Activated T-helper 17 cell treated with anti-CD3 and anti-CD28 coated beads, Interleukin-2, amount 50 U/mL, for 72 hours (primary cell): ENCODE measurements around the gene MAFG. TPM values are rescaled to one million over a fixed set of nuclear protein-coding genes. Genes with fewer than 3 reads are reported as not detected.

Experiments
- ATAC-seq: fragments of 150-1000 bp; cut with Tn5 transposase; replicated peaks from 2 replicates; pipeline ENCODE4 v1.10.0; 2021; ENCODE audit warnings: mild to moderate bottlenecking, moderate library complexity
- H3K27ac Mint-ChIP-seq: one replicate; pipeline ENCODE4 v1.8.0; 2022; ENCODE audit warnings: mixed read lengths
- H3K27me3 Mint-ChIP-seq: one replicate; pipeline ENCODE4 v1.8.0; 2022; ENCODE audit warnings: mixed read lengths
- H3K36me3 Mint-ChIP-seq: one replicate; pipeline ENCODE4 v1.8.0; 2022; ENCODE audit warnings: low read depth, mild to moderate bottlenecking, mixed read lengths
- H3K4me1 Mint-ChIP-seq: one replicate; pipeline ENCODE4 v1.8.0; 2022; ENCODE audit warnings: mixed read lengths
- H3K4me3 Mint-ChIP-seq: one replicate; pipeline ENCODE4 v1.8.0; 2022; ENCODE audit warnings: mild to moderate bottlenecking, mixed read lengths
- H3K9me3 Mint-ChIP-seq: one replicate; pipeline ENCODE4 v1.8.0; 2022; ENCODE audit warnings: mixed read lengths
- total RNA-seq, 2 donors: library from RNA; stranded (reverse); gene quantifications; one replicate each; pipeline ENCODE4 v1.2.3, GENCODE V29; 2022

MAFG gene
- total RNA-seq, 2 donors from 2014 or later = 28.9 to 32.6 TPM

DNA sequence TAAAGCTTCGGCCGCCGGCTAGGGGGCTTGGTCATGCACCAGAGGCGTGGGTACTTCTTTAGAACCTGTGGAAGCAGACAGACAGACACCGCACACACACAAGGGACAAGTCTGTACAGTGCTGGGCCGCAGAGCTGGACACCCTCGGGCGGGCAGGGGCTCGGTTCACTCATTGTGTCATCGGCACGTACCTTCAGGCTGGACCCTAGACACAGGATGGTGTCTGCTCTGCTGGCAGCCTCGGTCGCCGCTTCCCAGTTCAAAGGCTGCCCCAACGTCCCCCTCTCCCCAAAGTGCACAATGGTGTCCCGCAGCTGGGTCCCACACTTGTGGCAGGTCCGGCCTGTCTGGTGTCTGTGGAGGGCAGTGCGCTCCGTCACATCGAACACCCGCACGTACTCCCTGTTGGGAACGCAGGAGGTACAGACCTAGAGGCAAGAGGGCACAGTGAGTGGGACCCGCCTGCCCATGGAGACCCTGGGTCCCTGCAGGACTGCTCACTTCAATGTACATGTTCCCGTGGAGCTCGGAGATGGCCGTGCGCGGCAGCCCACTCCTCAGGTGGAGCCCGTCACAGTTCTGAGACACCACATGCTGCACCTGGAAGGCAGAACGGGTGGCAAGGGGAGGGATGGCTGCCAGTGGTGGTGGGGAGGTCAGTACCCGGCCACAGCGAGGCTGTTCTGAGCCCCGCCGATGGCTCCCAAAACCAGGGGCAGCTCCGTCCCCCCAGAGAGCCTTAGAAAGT, 13.3 kb downstream of the MAFG start:
- no peak overlapping the region for H3K4me3 Mint-ChIP-seq

DNA sequence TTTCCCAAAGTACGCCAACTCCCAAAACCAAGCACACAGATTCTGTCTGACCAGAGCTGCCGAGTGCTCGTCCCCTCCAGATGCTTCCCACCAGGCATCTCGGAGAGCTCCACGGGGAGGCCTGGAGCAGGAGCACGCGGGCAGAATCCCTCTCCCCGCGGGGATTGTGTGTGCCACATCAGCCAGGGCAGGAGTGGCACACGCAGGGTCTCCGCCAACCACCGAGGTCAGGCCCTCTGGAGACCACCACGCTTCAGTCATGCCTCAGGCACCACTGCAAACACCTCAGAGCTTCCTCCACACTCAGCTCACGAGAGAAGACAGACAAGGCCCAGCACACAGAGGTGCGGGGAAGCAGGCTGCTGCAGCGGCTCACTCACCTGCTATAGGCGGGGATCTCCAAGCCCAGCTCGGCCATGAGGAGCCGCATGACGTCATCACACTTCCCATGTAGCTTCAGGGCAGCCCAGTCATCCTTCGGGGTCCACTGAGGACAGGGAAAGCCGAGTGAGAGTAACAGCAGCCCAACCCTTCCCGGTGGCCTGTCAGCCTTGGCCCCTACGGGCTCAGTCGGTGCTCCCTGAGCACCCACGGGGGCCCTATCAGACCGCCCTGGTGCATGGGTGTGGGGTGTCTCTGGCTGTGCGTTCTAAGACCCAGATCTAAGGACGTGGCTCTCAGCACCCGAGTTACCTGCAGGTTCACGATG, 14.0 kb downstream of the MAFG start:
- Mint-ChIP-seq H3K36me3 (peaks cover 65% of the 10 kb centered on the region), H3K4me3 (no peak overlapping the region), H3K9me3 (no peaks in the 10 kb centered on the region), H3K27me3 (no peaks in the 10 kb centered on the region), H3K27ac (no peak overlapping the region), H3K4me1 (peaks cover 7% of the 10 kb centered on the region)
- ATAC-seq = no peak

More for the DNA sequence above, 13.3 kb downstream of the MAFG start:
- no peaks in the 10 kb centered on the region for H3K27me3 Mint-ChIP-seq
- no peak for ATAC-seq
- no peak overlapping the region for H3K27ac Mint-ChIP-seq
- peaks cover 7% of the 10 kb centered on the region for H3K4me1 Mint-ChIP-seq
- no peaks in the 10 kb centered on the region for H3K9me3 Mint-ChIP-seq
- H3K36me3 Mint-ChIP-seq = peaks cover 72% of the 10 kb centered on the region

DNA sequence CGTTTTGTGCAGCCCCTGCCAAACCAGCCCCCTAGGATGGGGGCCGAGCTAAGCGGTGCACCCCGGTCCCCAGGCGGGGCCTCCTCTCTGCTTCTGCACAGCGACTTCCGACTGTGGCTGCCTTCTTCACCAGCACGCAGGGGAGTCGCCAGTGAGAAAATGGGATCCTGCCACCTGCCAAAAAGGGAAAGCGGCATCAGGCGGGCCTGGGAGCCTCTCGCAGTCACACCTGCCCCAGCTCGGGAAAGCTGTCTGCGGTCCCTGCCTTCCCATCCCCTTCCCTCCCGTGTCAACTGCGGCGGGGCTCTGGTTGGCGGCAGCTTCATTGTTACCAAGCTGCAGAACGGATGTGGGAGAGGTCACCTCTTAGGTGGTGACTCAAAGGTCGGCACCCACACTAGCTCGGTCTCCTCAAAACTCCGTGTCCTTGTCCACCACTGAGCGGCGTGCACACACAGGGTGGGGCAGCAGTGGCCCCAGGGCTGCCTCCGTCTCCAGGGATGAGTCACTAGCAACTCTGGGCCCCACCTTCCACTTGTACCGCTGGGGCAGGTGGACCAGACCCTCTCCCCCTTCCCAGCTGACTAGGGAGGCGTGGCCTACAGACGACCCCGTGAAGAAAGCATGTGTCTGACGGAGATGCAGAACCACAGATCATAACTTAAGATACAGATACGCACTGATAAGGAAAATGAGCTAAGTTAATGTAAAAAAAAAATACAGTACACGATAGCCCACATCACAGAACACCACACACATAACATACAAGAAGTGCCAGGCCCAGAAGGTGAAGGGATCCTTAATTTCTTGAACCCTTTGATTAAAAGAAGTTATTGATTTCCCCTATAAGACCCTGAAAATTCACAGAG, 14.9 kb downstream of the MAFG start:
- H3K27ac Mint-ChIP-seq = no peak overlapping the region
- peaks cover 56% of the 10 kb centered on the region for H3K36me3 Mint-ChIP-seq
- no peak for ATAC-seq

DNA sequence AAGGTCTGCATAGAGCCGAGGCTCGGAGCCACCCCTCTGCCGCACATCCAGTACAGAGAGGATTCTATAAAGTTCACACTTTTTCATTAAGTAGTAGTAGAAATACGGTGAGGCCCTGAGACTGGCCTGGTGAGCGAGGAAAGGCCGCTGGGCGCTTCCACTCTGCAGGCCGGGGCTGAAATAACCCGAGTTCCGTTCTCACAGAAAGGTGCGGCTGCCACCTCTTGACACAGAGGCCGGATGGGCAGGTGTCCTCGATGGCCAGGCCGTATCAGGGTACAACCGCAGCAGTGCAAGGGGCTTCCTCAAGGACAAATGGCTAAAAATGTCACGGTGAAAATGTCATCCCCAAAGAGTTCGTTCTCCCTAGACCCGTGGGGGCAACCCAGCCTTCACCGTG, 15.6 kb downstream of the MAFG start:
- Mint-ChIP-seq H3K4me3 (peak overlapping the region; percentile 52), H3K27me3 (no peaks in the 10 kb centered on the region), H3K9me3 (no peaks in the 10 kb centered on the region), H3K27ac (no peak overlapping the region), H3K36me3 (peaks cover 51% of the 10 kb centered on the region), H3K4me1 (peaks cover 3% of the 10 kb centered on the region)
- no peak for ATAC-seq

More for the DNA sequence above, 14.9 kb downstream of the MAFG start:
- no peaks in the 10 kb centered on the region for H3K27me3 Mint-ChIP-seq
- no peaks in the 10 kb centered on the region for H3K9me3 Mint-ChIP-seq
- H3K4me3 Mint-ChIP-seq = peak overlapping the region; percentile 52
- H3K4me1 Mint-ChIP-seq = peaks cover 7% of the 10 kb centered on the region

DNA sequence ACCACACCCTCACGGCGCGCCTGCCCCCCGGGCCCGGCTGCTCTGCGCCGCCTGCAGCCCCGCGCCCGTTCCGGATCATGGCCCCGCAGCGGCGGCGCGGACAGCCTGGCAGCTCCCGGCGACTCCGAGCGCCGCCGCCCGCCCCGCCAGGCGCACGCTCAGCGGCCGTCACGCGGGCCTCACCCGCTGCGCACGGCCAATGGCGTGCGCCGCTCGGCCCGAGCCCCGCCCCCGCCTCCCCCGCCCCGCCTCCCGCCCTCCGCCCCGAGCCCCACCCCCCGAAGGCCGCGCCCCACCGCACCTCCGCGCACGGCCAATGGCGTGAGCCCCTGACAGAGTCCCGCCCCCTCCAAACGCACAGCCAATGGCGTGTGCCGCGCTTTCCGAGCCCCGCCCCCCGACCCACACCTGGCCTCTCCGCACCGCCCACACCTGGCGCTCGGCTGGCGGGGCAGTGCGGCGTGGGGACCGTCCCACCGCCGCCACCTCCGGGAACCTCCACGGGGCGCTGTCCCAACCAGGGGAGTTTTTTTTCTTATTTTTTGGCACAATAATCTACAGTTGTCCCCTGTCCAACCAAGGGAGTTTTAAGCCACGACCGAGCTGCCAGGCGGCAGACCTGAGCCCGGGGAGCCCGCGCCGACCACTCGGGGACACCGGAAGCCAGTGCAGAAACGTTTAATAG, 16.1 kb downstream of the MAFG start, which contains the start of gene PCYT2:
PCYT2 (minus strand) TSS at position 123 of the 685 bp plus-strand sequence; CDS start at position 79, 44 bp downstream.
- Mint-ChIP-seq H3K4me1 (no peaks in the 10 kb centered on the region), H3K27me3 (no peaks in the 10 kb centered on the region), H3K27ac (no peak within 1 kb of the TSS), H3K36me3 (peaks cover 46% of the 10 kb centered on the region), H3K4me3 (peak within 1 kb of the TSS; percentile 67), H3K9me3 (no peaks in the 10 kb centered on the region)
- peak; percentile 96 for ATAC-seq

DNA sequence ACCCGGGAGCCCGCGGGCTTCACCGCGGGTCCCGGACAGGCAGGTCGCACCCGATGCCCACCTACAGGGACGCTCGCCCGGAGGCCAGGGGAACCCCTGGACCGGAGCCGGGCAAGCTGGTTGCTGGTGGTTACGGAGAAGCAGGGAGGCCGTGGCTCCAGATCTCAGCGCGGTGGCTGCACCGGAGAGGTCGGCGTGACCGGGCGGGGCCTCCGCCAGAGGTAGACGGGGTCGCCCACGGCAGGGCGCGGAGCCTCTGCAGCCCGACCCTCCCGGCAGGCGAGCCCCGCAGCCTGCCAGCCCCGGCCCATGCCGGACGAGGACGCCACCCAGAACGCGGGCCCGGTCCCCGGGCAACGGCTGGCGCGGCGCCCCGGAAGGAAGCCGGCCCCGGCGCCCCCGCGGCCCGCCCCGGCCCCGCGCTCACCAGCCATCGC, 16.7 kb downstream of the MAFG start:
- Mint-ChIP-seq H3K27ac (no peak overlapping the region), H3K9me3 (no peaks in the 10 kb centered on the region), H3K4me3 (peak overlapping the region; percentile 67), H3K27me3 (no peaks in the 10 kb centered on the region), H3K4me1 (no peaks in the 10 kb centered on the region), H3K36me3 (peaks cover 40% of the 10 kb centered on the region)
- peak; percentile 38 for ATAC-seq

DNA sequence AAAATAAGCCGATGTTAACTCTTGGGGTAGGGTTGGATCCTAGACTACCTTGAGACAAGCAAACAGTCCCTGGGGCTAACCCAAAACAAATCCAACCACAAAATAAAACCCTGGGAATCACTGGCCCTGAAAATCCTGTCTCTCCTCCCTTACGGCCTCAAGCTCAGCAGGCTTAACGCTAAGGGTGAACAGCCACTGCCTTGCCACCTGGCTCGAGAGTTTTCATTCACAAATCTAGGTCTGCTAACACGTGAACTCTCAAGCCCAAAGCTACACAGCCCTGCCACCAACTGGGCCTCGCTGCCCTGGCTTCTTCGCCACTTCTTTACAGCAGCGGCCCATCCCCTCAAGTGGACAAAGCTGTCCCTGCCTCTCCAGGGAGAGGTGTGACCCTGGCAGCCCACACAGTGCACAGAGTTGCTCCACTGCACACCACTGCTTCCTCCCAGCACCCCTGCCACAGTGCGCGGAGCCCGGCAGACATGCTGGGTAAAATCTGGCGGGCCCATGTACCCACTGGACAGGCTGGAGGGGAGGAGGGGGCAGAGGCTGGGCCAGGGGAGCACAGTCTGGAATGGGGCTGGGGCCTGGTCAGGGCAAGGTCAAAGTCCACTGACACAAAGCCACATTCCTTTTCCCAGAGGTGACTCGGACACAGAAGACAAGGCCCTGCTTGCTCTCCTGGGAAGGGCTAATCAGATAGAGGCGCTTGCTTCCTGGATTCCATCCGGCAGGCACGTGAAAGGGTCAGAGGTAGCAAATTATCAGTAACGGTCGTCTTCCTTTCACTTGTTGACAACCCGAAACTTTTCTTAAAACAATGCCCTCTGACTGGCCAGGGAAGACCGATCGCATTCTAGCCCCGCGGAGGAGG, 17.3 kb downstream of the MAFG start:
- Mint-ChIP-seq H3K4me1 (no peaks in the 10 kb centered on the region), H3K27me3 (no peaks in the 10 kb centered on the region), H3K27ac (no peak overlapping the region), H3K36me3 (peaks cover 33% of the 10 kb centered on the region), H3K9me3 (no peaks in the 10 kb centered on the region), H3K4me3 (peak overlapping the region; percentile 67)
- ATAC-seq = no peak

DNA sequence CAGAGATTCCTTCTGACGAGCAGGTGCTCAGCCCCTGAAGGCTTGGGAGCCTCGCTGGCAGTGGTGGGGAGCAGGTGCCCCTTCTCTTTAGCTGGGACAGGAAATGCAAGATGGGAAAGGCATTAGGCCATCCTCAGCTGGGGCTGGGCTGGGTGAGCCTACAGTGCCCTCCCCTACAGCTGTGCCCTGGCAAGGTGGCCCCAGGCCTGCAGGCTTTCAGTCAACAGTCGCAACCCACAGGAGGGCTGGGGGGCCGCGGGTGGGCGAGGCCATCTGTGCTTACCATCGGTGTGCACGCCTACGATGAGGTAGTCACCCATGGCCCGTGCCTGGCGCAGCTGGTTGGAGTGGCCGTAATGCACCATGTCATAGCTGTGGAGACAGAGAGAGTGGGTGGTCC, 18.3 kb downstream of the MAFG start:
- Mint-ChIP-seq H3K36me3 (peaks cover 25% of the 10 kb centered on the region), H3K27me3 (no peaks in the 10 kb centered on the region), H3K4me3 (peak overlapping the region; percentile 67), H3K4me1 (no peaks in the 10 kb centered on the region), H3K27ac (no peak overlapping the region), H3K9me3 (no peaks in the 10 kb centered on the region)
- no peak for ATAC-seq

DNA sequence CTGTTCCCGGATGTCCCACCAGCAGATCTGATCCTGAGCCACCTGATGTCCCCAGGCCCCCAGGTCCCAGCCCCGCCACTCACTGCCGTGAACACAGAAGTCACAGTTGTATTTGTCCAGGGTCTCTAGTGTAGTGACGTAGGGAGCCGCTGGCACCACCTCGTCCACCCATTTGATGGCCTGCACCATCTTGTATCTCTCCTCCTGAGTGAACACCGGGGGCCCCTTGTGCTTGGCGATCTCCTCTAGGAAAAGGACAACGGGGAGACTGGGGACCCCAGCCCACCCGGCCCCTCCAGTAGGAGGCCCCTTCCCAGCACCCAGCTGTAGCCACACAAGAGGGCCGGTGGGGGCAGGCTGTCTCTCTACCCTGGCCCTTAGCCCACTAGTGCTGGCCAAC, 18.7 kb downstream of the MAFG start:
- ATAC-seq = no peak
- Mint-ChIP-seq H3K36me3 (peaks cover 22% of the 10 kb centered on the region), H3K4me1 (no peaks in the 10 kb centered on the region), H3K27ac (no peak overlapping the region), H3K4me3 (no peak overlapping the region), H3K9me3 (no peaks in the 10 kb centered on the region), H3K27me3 (no peaks in the 10 kb centered on the region)

DNA sequence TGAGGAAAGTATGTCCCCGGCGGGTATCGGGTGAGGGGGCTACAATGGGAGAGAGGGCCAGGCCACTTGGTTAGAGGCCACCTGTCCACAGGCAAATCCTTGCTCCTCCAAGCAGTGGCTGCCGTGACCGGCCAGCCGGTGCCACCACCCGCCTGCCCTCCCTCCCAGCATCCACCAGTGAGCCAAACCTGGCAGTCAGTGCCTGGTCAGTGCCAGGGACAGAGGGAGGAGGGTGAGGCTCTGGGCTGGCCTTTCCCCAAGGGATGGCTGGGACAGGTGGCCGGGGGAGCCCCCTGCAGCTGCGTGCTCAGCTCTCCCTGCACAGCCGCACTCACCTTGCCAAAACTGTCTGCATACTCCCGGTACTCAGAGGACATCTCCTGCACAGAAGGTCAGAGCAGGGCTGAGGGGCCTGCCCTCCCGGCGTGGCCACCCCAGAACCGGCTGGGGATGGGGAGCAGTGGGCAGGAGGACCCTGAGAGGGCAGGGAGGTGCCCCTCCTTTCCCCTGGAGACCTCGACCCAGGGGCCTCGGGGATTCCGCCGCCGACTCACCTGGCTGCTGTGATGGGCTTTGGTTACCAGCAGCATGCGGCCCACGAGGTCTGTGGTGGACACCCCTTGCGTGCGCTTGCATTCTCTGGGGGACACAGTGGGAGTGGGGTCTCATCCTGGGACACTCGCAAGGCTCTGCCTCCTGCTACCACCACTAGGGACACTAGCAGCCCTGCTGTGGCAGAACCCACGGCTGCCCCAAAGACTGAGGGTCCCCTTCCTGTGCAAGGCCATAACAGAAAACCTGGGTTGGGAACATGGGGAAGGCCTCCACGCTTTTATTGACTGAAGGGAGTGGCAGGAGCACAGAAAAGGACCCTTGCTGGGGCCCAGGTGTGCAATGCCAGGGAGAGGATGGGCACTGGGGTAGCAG, 20.1 kb downstream of the MAFG start:
- Mint-ChIP-seq H3K27me3 (no peaks in the 10 kb centered on the region), H3K36me3 (peaks cover 11% of the 10 kb centered on the region), H3K9me3 (no peaks in the 10 kb centered on the region), H3K4me1 (no peaks in the 10 kb centered on the region), H3K27ac (no peak overlapping the region), H3K4me3 (no peak overlapping the region)
- ATAC-seq = no peak

DNA sequence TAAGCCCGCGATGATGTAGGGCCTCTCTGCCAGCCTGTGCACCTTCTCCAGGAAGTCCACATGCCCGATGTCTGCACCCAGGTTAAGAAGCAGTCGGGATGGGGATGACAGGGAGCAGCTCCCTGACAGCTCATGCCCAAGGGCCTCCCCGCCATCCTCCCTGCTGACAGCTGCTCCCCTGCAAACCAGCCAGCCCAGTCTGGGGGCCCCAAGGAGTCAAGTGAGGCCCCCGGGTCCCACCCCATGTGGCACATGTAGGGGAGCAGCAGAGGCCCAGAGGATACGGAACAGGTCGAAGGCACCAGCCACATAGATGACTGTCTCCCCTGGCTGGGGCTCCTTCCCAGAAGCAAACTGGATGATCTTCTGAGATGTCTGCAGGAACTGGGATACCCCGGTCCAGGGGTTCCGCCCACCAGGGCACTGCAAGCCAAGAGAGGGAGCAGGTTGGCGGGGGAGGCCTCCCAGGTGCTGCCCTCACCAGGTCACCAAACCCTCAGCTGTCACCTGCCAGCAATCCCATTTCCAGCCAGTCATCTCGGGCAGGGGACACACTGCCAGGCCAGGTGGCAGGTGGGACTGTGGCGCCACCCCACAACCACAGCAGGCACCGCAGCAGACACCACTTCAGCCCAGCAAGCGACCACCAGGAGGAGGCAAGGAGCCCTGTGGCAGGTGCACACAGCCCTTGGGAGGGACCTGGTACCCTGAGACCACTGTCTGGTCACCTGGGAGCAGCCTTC, 20.9 kb downstream of the MAFG start:
- H3K27me3 Mint-ChIP-seq = no peaks in the 10 kb centered on the region
- H3K27ac Mint-ChIP-seq = no peak overlapping the region
- ATAC-seq = no peak
- H3K36me3 Mint-ChIP-seq = peaks cover 3% of the 10 kb centered on the region
- H3K4me1 Mint-ChIP-seq = no peaks in the 10 kb centered on the region
- H3K4me3 Mint-ChIP-seq = no peak overlapping the region
- no peaks in the 10 kb centered on the region for H3K9me3 Mint-ChIP-seq

DNA sequence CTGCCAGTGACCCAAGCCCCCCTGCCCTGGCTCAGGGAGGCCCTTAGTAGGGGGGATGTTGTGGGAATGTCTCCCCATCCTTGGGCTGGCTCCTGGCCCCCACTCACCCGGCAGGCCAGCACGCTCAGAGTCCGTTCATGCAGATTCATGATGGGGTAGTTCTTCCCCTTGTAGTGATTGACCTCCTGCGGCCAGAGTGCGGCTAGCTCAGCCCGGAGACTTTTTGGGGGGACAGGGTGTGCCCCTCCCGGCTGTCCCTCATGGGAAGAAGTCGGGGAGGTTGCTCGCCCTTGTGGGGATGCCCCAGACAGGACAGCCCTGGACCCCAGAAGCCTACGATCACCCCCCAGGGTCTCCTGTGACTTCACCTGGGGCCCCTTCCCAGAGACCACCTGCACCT, 21.5 kb downstream of the MAFG start:
- Mint-ChIP-seq H3K27ac (no peak overlapping the region), H3K36me3 (peaks cover 3% of the 10 kb centered on the region), H3K4me3 (no peak overlapping the region), H3K9me3 (no peaks in the 10 kb centered on the region), H3K27me3 (peaks cover 4% of the 10 kb centered on the region), H3K4me1 (peaks cover 4% of the 10 kb centered on the region)
- no peak for ATAC-seq
